Spleen (tissue), 11 donors: ENCODE results near the gene OPRL1. TPM values are rescaled to one million over a fixed set of nuclear protein-coding genes. Genes with fewer than 3 reads are reported as not detected.
A peak's percentile ranks its signal among the peaks of the same experiment; 100 is the strongest.

Experiments used
- DNase-seq: peaks from one replicate; pipeline ENCODE4 v3.0.0-alpha.2; 2020
- H3K27ac ChIP-seq, 8 donors: fragments of 200-600 bp; sonication (generic) in 7 of 8; 1 replicate in 4 of 8; 2 replicates in 4 of 8; pipeline versions ENCODE4 v1.5.0 to v1.8.0; 2016 to 2021; ENCODE audit warnings: inconsistent platforms in 4 of 8, mild to moderate bottlenecking in 4 of 8, moderate library complexity in 1 of 8
- H3K27me3 ChIP-seq, 7 donors: fragments of 200-600 bp; sonication (generic) in 6 of 7; replicated peaks in 1 of 7; 1 replicate in 4 of 7; 2 replicates in 3 of 7; pipeline versions ENCODE4 v1.5.0 to v1.8.0; 2016 to 2021; ENCODE audit warnings: inconsistent platforms in 3 of 7, mild to moderate bottlenecking in 1 of 7
- H3K36me3 ChIP-seq, 6 donors: fragments of 200-600 bp; sonication (generic) in 5 of 6; 1 replicate in 4 of 6; 2 replicates in 2 of 6; pipeline versions ENCODE4 v1.5.0 to v1.8.0; 2016 to 2021; ENCODE audit warnings: inconsistent platforms in 2 of 6
- H3K4me1 ChIP-seq, 6 donors: fragments of 200-600 bp; sonication (generic) in 5 of 6; 1 replicate in 3 of 6; 2 replicates in 3 of 6; pipeline versions ENCODE4 v1.5.0 to v1.8.0; 2016 to 2021; ENCODE audit warnings: inconsistent platforms in 3 of 6
- H3K4me3 ChIP-seq, 8 donors: fragments of 200-600 bp; sonication (generic) in 7 of 8; 1 replicate in 4 of 8; 2 replicates in 4 of 8; pipeline versions ENCODE4 v1.5.0 to v1.8.0; 2016 to 2021; ENCODE audit warnings: inconsistent platforms in 4 of 8, mild to moderate bottlenecking in 4 of 8, moderate library complexity in 2 of 8
- H3K9me3 ChIP-seq, 8 donors: fragments of 200-600 bp; sonication (generic) in 7 of 8; 1 replicate in 4 of 8; 2 replicates in 4 of 8; pipeline versions ENCODE4 v1.5.0 to v1.8.0; 2016 to 2021; ENCODE audit warnings: inconsistent platforms in 4 of 8
- CTCF ChIP-seq, 11 experiments: fragments of 200-600 bp in 7 of 11; fragments of 450-650 bp in 4 of 11; sonication (generic) in 4 of 11; IDR thresholded peaks in 8 of 11; conservative IDR thresholded peaks in 3 of 11; 1 replicate in 7 of 11; 2 replicates in 4 of 11; pipeline versions ENCODE4 v1.4.0 to v1.8.0; 2016 to 2021; ENCODE audit warnings: antibody characterized with exemption in 11 of 11, inconsistent platforms in 4 of 11, mild to moderate bottlenecking in 1 of 11
- POLR2A ChIP-seq, 3 donors: fragments of 450-650 bp; IDR thresholded peaks; one replicate each; pipeline ENCODE4 v1.5.1; 2017; ENCODE audit warnings: antibody characterized with exemption in 3 of 3, mild to moderate bottlenecking in 1 of 3
- POLR2AphosphoS5 ChIP-seq, 3 donors: sonication (generic); formaldehyde crosslinking; IDR thresholded peaks; one replicate each; pipeline ENCODE4 v1.5.1; 2017; ENCODE audit warnings: antibody characterized with exemption in 3 of 3
- WGBS, 5 donors: extraction: QIAGEN DNeasy Blood & Tissue Kit in 3 of 5; methylation state at CpG; one replicate each; pipeline versions ENCODE4 v1.1.5 to v1.1.7; 2013 to 2018; 5-methylcytosine and 5-hydroxymethylcytosine counted together
- intact Hi-C: fragments of 100-400 bp; cut with DNase I; formaldehyde crosslinking; loops from one replicate; pipeline ENCODE4 v1.15.0; 2023; ENCODE audit warnings: low total_unique reads
- polyA plus RNA-seq, 3 donors: library from polyadenylated mRNA; stranded (reverse); fragments of 200-250 nt; gene quantifications; one replicate each; pipeline ENCODE4 v1.2.1, GENCODE V29; 2013
- total RNA-seq, 7 donors: library from RNA; depleted of rRNA in 3 of 7; stranded (reverse); fragments of >200 nt in 3 of 7; fragmentation: NEBNext Ultra II Directional in 4 of 7; extraction: Animal tissue kit (Norgen Biotek cat#: 25700) in 4 of 7; gene quantifications; one replicate each; pipeline versions ENCODE4 v1.1.0 to v1.2.1, GENCODE V29; 2016 to 2021
- donor health status: healthy with polysubstance abuse.
- donor health status: DM: no; HTN: no; CAD: no; lungs with moderate emphysema.
- donor health status: DM: no; HTN: no; CAD: no.
- donor health status: Bipolar disorder and iron deficiency.
- donor health status: healthy.
- donor health status: DM: no; HTN: no; CAD: no.
- donor health status: DM: yes; HTN: yes; CAD: no.

OPRL1 gene
- total and polyA plus RNA-seq, 10 donors, result 1.9 to 7.9 (median 5.0) TPM

GRCh38 chr20:64082820-64083377 lies 3.0 kb downstream of the OPRL1 start:
- Histone ChIP-seq H3K27me3 (peaks cover 0 to 33% (median 17%) of the 10 kb centered on the region in 7 donors), H3K4me1 (peaks cover 13 to 65% (median 61%) of the 10 kb centered on the region in 6 donors)
- WGBS, 5 donors, result 10 to 16% (median 11%) methylated on average over 12 to 13 of the region's 13 CpGs

GRCh38 chr20:64083378-64083803 lies 3.5 kb downstream of the OPRL1 start:
- Histone ChIP-seq H3K4me1 (peaks cover 11 to 60% (median 56%) of the 10 kb centered on the region in 6 donors), H3K36me3 (no peaks in the 10 kb centered on the region), H3K9me3 (peaks cover 0 to 9% (median 5%) of the 10 kb centered on the region in 8 donors), H3K27ac (peak overlapping the region in 3 of 8 donors; percentile 47 to 93 (median 62)), H3K4me3 (peak overlapping the region; percentile 22 to 88 (median 60)), H3K27me3 (peaks cover 0 to 33% (median 17%) of the 10 kb centered on the region in 7 donors)
- DNase-seq, result peak; percentile 97
- TF ChIP-seq POLR2AphosphoS5 (IDR thresholded peaks at IDR 0.05) (peak in 2 of 3 donors; percentile 47 to 70), CTCF (IDR thresholded peaks at IDR 0.05 in 8 of 11, conservative IDR thresholded peaks at IDR 0.05 in 3 of 11) (peak; percentile 14 to 85 (median 69)), POLR2A (IDR thresholded peaks at IDR 0.05) (no peak)
- 0 to 1% (median 0%) methylated on average over 12 to 52 of the region's 52 CpGs for WGBS, 5 donors
- intact Hi-C loops, result loop anchor here (5.0 kb wide), 1 partner anchor 39 kb away; no protein-coding TSS in a partner anchor

More at GRCh38 chr20:64082820-64083377, 3.0 kb downstream of the OPRL1 start:
- TF ChIP-seq CTCF (IDR thresholded peaks at IDR 0.05 in 8 of 11, conservative IDR thresholded peaks at IDR 0.05 in 3 of 11), result no peak
- no peak for TF ChIP-seq POLR2AphosphoS5 (IDR thresholded peaks at IDR 0.05)
- no peak for TF ChIP-seq POLR2A (IDR thresholded peaks at IDR 0.05)
- intact Hi-C loops, result loop anchor here (5.0 kb wide), 1 partner anchor 39 kb away; no protein-coding TSS in a partner anchor
- Histone ChIP-seq H3K36me3 (no peaks in the 10 kb centered on the region), H3K4me3 (peak overlapping the region; percentile 22 to 88 (median 60)), H3K9me3 (peaks cover 0 to 8% (median 5%) of the 10 kb centered on the region in 8 donors), H3K27ac (peak overlapping the region in 3 of 8 donors; percentile 47 to 93 (median 62))
- no peak for DNase-seq

- Histone ChIP-seq H3K36me3 (no peaks in the 10 kb centered on the region), H3K27me3 (peaks cover 0 to 33% (median 17%) of the 10 kb centered on the region in 7 donors), H3K4me3 (peak within 1 kb of the TSS; percentile 22 to 88 (median 60)), H3K4me1 (peaks cover 11 to 53% (median 49%) of the 10 kb centered on the region in 6 donors), H3K27ac (peak within 1 kb of the TSS in 3 of 8 donors; percentile 47 to 93 (median 62)), H3K9me3 (peaks cover 0 to 9% (median 5%) of the 10 kb centered on the region in 8 donors)
- WGBS, 5 donors, result 1 to 2% (median 2%) methylated on average over 28 to 86 of the region's 86 CpGs
- TF ChIP-seq POLR2A (IDR thresholded peaks at IDR 0.05), result no peak
- TF ChIP-seq CTCF (IDR thresholded peaks at IDR 0.05 in 8 of 11, conservative IDR thresholded peaks at IDR 0.05 in 3 of 11), result peak in 1 of 11 experiments; percentile 3
- peak in 1 of 3 donors; percentile 4 for TF ChIP-seq POLR2AphosphoS5 (IDR thresholded peaks at IDR 0.05)
- no peak for DNase-seq
- intact Hi-C loops, result loop anchor here (5.0 kb wide), 1 partner anchor 38 kb away; no protein-coding TSS in a partner anchor
These were observed 4.2 kb downstream of the OPRL1 start, which contains the start of gene LKAAEAR1 for GRCh38 chr20:64083804-64084684. TSS of gene LKAAEAR1 (minus strand) at chr20:64084398. CDS start at chr20:64084219, 179 bp downstream.
